Fibroblast of pulmonary artery (primary cell): ENCODE measurements around the gene TRMU.

Source experiments
- DNase-seq: peaks from one replicate; pipeline ENCODE4 v3.0.0-alpha.2; 2010; ENCODE audit warnings: low read depth
- H3K4me3 ChIP-seq: replicated peaks from 2 replicates; pipeline ENCODE4 v1.5.1; 2011; ENCODE audit warnings: low read depth, mild to moderate bottlenecking, control low read depth, low read length, moderate library complexity
- CTCF ChIP-seq: IDR thresholded peaks from 2 replicates; pipeline ENCODE4 v1.5.1; 2011; ENCODE audit warnings: mild to moderate bottlenecking, control low read depth, low read length, inconsistent platforms; ENCODE audit errors: missing control alignments

Gene TRMU

GRCh38 chr22:46352691-46353386 is 17.3 kb downstream of the TRMU start:
- no peak for TF ChIP-seq CTCF
- H3K4me3 ChIP-seq = no peak overlapping the region
- DNase-seq = peak; percentile 11

- no peak for TF ChIP-seq CTCF
- H3K4me3 ChIP-seq = no peak overlapping the region
- no peak for DNase-seq
Measured at GRCh38 chr22:46353483-46354105, 18.1 kb downstream of the TRMU start.

GRCh38 chr22:46354176-46354992 is 18.9 kb downstream of the TRMU start:
- H3K4me3 ChIP-seq = no peak overlapping the region
- TF ChIP-seq CTCF = no peak
- no peak for DNase-seq

- no peak overlapping the region for H3K4me3 ChIP-seq
- DNase-seq = no peak
- no peak for TF ChIP-seq CTCF
Measured at GRCh38 chr22:46354993-46355305, 19.4 kb downstream of the TRMU start.

- peak; percentile 69 for DNase-seq
- no peak overlapping the region for H3K4me3 ChIP-seq
- peak; percentile 78 for TF ChIP-seq CTCF
Measured at GRCh38 chr22:46355369-46355995, 20.0 kb downstream of the TRMU start.

GRCh38 chr22:46355996-46356471 is 20.5 kb downstream of the TRMU start:
- no peak overlapping the region for H3K4me3 ChIP-seq
- TF ChIP-seq CTCF = no peak
- DNase-seq = no peak
